ENCODE measurements around the gene UGT1A8.

DNA sequence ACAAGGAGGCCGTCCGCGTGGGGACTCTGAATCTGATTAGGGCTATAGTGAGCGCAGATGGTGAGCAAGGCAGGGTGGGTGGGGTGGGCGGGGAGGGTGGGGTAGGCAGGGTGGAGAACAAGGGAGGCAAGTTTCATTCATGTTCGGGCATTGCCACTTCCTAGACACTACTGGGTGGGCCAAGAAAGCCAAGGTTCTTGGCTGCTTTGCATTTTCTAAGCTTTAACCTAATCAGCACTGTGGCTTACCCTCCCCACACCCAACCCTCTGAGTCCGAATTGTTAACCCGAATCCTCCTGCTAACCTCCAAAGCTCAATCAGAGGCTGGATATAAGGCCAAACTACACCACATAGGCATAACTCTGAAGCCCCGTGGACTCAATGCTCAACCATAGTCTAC lies 178.8 kb downstream of the UGT1A8 start:
- TF ChIP-seq, protein P1, sequence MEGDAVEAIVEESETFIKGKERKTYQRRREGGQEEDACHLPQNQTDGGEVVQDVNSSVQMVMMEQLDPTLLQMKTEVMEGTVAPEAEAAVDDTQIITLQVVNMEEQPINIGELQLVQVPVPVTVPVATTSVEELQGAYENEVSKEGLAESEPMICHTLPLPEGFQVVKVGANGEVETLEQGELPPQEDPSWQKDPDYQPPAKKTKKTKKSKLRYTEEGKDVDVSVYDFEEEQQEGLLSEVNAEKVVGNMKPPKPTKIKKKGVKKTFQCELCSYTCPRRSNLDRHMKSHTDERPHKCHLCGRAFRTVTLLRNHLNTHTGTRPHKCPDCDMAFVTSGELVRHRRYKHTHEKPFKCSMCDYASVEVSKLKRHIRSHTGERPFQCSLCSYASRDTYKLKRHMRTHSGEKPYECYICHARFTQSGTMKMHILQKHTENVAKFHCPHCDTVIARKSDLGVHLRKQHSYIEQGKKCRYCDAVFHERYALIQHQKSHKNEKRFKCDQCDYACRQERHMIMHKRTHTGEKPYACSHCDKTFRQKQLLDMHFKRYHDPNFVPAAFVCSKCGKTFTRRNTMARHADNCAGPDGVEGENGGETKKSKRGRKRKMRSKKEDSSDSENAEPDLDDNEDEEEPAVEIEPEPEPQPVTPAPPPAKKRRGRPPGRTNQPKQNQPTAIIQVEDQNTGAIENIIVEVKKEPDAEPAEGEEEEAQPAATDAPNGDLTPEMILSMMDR (IDR thresholded peaks at IDR 0.05; ENCODE audit: insufficient read depth, low read length, poor library complexity, severe bottlenecking) = no peak
- TF ChIP-seq EZH2phosphoT487 (conservative IDR thresholded peaks at IDR 0.05; ENCODE audit: low read length) = no peak

Data from SU-DHL-6 (cell line).